HFFc6 (cell line): ENCODE results near the gene MLLT1. TPM values are rescaled to one million over a fixed set of nuclear protein-coding genes. Genes with fewer than 3 reads are reported as not detected.

ENCODE experiments used
- DNase-seq: peaks from one replicate; pipeline ENCODE4 v3.0.0-alpha.2; 2018
- H3K27ac Mint-ChIP-seq: 2 replicates; pipeline ENCODE4 v1.8.0; 2020; ENCODE audit warnings: mild to moderate bottlenecking, mixed read lengths
- H3K27me3 Mint-ChIP-seq: 2 replicates; pipeline ENCODE4 v1.8.0; 2021; ENCODE audit warnings: mild to moderate bottlenecking, moderate library complexity, mixed read lengths; ENCODE audit not compliant: insufficient read depth
- H3K36me3 Mint-ChIP-seq: 2 replicates; pipeline ENCODE4 v1.8.0; 2021; ENCODE audit warnings: low read depth, mixed read lengths
- H3K4me1 Mint-ChIP-seq: 2 replicates; pipeline ENCODE4 v1.8.0; 2020; ENCODE audit warnings: low read depth, mixed read lengths
- H3K4me3 Mint-ChIP-seq: 2 replicates; pipeline ENCODE4 v1.8.0; 2020; ENCODE audit warnings: mild to moderate bottlenecking, moderate library complexity, mixed read lengths
- H3K9me3 Mint-ChIP-seq: 2 replicates; pipeline ENCODE4 v1.8.0; 2020; ENCODE audit warnings: mild to moderate bottlenecking, mixed read lengths
- CTCF ChIP-seq: fragments of 200-600 bp; sonication (generic); IDR thresholded peaks from 2 replicates; pipeline ENCODE4 v1.5.0; 2021; ENCODE audit warnings: antibody characterized with exemption, mild to moderate bottlenecking
- total RNA-seq, 6 experiments: library from RNA; stranded (reverse); fragmentation: NEBNext Ultra II Directional; extraction: Animal tissue kit (Norgen Biotek cat#: 25700); gene quantifications; 2 replicates in 1 of 6; 3 replicates in 5 of 6; pipeline ENCODE4 v1.2.3, GENCODE V29; 2021

Gene MLLT1
- total RNA-seq, 6 experiments from 2014 or later, result 54.6 to 69.4 (median 59.5) TPM

GRCh38 chr19:6248844-6249243 is 30.9 kb downstream of the MLLT1 start:
- no peak for TF ChIP-seq CTCF
- peak overlapping the region; percentile 48 for H3K27ac Mint-ChIP-seq
- no peak for DNase-seq
- H3K36me3 Mint-ChIP-seq, result peaks cover 22% of the 10 kb centered on the region; the same call in 1 of the 2 replicates
- H3K9me3 Mint-ChIP-seq, result no peaks in the 10 kb centered on the region
- no peaks in the 10 kb centered on the region for H3K27me3 Mint-ChIP-seq
- peaks cover 44% of the 10 kb centered on the region for H3K4me1 Mint-ChIP-seq
- no peak overlapping the region for H3K4me3 Mint-ChIP-seq

- Mint-ChIP-seq H3K4me3 (no peak overlapping the region), H3K27ac (peak overlapping the region; percentile 44; the same call in 1 of the 2 replicates), H3K9me3 (no peaks in the 10 kb centered on the region), H3K4me1 (peaks cover 47% of the 10 kb centered on the region), H3K36me3 (peaks cover 22% of the 10 kb centered on the region; the same call in 1 of the 2 replicates), H3K27me3 (no peaks in the 10 kb centered on the region)
- no peak for TF ChIP-seq CTCF
- DNase-seq, result no peak
Measured at GRCh38 chr19:6248341-6248740, 31.4 kb downstream of the MLLT1 start.

DNA sequence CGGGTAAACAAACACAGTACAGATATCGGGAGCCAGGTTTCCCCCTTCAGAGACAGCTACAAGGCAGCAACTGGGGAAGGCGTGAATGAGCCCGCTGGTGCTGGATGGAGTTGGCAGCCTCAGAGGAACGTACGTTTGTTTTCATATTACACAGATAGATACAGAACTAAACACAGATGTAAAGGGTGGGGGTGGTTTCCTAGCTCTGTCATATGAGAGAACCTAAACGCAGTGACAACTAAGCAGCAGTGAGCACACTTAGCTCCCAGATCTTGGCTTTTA is 32.8 kb downstream of the MLLT1 start:
- Mint-ChIP-seq H3K4me3 (no peak overlapping the region), H3K4me1 (peaks cover 47% of the 10 kb centered on the region), H3K27ac (no peak overlapping the region), H3K9me3 (no peaks in the 10 kb centered on the region), H3K27me3 (no peaks in the 10 kb centered on the region), H3K36me3 (peaks cover 22% of the 10 kb centered on the region; the same call in 1 of the 2 replicates)
- no peak for DNase-seq
- no peak for TF ChIP-seq CTCF

DNA sequence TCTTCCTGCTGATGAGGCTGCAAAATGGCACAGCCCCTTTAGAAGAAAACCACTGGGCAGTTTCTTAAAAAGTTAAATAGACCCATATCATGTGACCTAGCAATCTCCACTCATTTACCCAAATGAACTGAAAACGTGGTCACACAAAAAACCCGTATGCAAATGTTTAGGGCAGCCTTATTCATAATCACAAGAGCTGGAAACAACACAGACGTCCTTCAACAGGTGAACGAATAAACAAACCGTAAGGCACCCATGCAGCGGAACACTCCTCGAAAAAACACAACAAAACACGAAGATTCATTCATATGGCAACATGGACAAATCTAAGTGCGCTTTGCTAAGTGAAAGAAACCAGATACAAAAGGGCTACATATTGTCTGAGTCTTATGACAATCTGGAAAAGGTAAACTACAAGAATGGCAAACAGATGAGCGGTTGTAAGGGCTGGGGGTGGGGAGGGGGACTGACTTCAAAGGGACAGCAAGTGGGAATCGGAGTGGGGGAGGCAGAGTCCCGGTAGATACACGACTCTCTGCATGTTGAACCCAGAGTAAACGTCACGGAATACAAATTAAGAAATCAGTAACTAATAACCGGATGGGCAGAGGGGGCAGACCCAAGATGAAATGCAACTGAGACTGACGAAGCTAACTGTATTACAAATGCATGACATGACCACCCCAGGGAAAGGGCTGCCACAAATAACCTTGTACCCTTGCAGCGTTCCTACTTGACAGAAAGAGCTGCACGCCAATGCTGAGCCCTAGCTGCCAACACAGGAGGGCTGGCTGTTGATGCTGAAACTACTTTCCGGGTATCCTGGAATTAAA is 33.4 kb downstream of the MLLT1 start:
- TF ChIP-seq CTCF, result no peak
- Mint-ChIP-seq H3K36me3 (peaks cover 22% of the 10 kb centered on the region; the same call in 1 of the 2 replicates), H3K4me3 (no peak overlapping the region), H3K27me3 (no peaks in the 10 kb centered on the region), H3K4me1 (peaks cover 47% of the 10 kb centered on the region), H3K27ac (no peak overlapping the region; the same call in 1 of the 2 replicates), H3K9me3 (no peaks in the 10 kb centered on the region)
- no peak for DNase-seq

- H3K4me1 Mint-ChIP-seq, result peaks cover 26% of the 10 kb centered on the region
- TF ChIP-seq CTCF, result no peak
- H3K36me3 Mint-ChIP-seq, result peaks cover 13% of the 10 kb centered on the region; the same call in 1 of the 2 replicates
- H3K9me3 Mint-ChIP-seq, result no peaks in the 10 kb centered on the region
- no peaks in the 10 kb centered on the region for H3K27me3 Mint-ChIP-seq
- DNase-seq, result no peak
- no peak overlapping the region for H3K4me3 Mint-ChIP-seq
- H3K27ac Mint-ChIP-seq, result no peak overlapping the region
Measured at GRCh38 chr19:6242677-6243076, 37.1 kb downstream of the MLLT1 start.
